IPS-18c (cell line): ENCODE data around the gene PHPT1.
A peak's percentile ranks its signal among the peaks of the same experiment; 100 is the strongest.
"Not testable (repeated sequence)": the region's sequence is repeated elsewhere in the genome, so short reads cannot be mapped to it uniquely, and the experiment has no call there.

Experiments used
- H3K4me3 ChIP-seq: 2 replicates; pipeline ENCODE4 v1.7.0; 2013; ENCODE audit warnings: low read depth, mild to moderate bottlenecking, low read length, moderate library complexity; ENCODE audit not compliant: insufficient read depth
- H3K9me3 ChIP-seq: one replicate; pipeline ENCODE4 v1.6.1; 2013; ENCODE audit warnings: mild to moderate bottlenecking, low read length, moderate library complexity; ENCODE audit not compliant: control insufficient read depth, insufficient read depth

The PHPT1 gene

GRCh38 chr9:136865041-136865767 is 16.0 kb downstream of the PHPT1 start:
- Histone ChIP-seq H3K9me3 (peaks cover 3% of the 10 kb centered on the region), H3K4me3 (peak overlapping the region; percentile 77)

DNA sequence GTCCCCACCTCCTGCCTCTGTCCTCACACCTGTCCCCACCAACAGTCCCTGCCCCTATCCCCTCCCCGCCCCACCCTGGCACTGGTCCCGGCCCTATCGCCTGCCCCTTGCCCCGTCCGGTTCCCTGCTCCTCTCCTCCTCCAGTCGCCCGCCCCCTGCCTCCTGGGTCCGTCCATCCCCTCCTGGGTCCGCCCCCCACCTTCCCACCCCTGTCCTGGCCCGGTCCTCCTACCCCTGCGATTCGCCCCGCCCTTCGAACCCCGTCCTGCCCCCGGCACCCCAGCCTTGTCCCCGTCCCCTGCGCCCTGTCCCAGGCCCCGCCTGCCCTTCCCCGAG is 16.5 kb downstream of the PHPT1 start:
- Histone ChIP-seq H3K9me3 (peaks cover 6% of the 10 kb centered on the region), H3K4me3 (peak overlapping the region; percentile 77)

DNA sequence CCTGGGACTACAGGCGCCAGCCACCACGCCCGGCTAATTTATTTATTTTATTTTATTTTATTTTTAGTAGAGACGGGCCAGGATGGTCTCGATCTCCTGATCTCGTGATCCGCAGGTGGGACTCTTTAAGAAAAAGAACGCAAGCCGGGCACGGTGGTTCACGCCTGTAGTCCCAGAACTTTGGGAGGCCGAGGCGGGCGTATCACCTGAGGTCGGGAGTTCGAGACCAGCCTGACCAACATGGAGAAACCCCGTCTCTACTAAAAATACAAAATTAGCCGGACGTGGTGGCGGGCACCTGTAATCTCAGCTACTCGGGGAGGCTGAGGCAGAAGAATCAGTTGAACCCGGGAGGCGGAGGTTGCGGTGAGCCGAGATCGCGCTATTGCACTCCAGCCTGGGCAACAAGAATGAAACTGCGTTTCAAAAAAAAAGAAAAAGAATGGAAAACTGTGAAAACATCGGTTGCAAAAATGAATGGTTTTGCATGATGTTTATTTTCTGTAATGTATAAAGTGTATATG is 17.8 kb downstream of the PHPT1 start:
- H3K9me3 ChIP-seq, H3K4me3 ChIP-seq: not testable (repeated sequence)

DNA sequence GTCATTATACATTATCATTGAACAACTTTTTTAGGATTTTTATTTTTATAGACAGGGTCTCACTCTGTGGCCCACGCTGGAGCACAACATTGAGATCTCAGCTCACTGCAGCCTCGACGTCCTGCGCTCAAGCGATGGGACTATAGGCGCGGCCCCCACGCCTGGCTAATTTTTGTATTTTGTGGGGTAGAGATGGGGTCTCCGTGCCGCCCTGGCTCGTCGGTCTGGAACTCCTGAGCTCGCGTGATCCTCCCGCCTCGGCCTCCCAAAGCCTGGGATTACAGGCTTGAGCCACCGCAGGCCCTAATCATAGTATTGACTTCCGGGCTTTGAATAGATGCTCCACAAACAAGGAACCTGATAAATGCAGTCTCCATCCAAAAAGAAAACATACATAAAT is 18.3 kb downstream of the PHPT1 start:
- H3K9me3 ChIP-seq: peaks cover 13% of the 10 kb centered on the region
- H3K4me3 ChIP-seq: no peak overlapping the region

GRCh38 chr9:136867917-136868316 is 18.7 kb downstream of the PHPT1 start:
- Histone ChIP-seq H3K4me3 (no peak overlapping the region), H3K9me3 (peaks cover 16% of the 10 kb centered on the region)

DNA sequence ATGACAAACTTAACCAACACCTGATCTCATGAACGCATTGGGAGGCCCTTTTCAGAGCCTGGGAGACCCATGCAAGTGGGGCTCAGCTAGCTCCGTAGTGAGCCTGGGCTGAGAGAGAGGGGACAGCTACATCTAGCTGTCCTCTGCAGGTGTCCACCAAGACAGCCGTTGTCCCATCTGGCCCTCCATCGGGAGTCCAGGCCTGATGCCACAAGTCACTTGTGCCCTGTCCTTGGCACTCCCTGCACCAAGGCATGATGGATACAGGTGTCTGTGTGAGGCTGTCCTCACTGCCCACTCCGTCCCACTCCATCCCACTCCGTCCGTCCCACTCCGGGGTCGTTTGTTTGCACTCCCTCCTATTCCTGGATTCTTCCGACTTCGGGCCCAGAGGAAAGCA is 19.4 kb downstream of the PHPT1 start:
- Histone ChIP-seq H3K9me3 (peaks cover 16% of the 10 kb centered on the region), H3K4me3 (no peak overlapping the region)

GRCh38 chr9:136869611-136870010 is 20.4 kb downstream of the PHPT1 start:
- H3K4me3 ChIP-seq: not testable (repeated sequence)
- H3K9me3 ChIP-seq: peaks cover 18% of the 10 kb centered on the region

DNA sequence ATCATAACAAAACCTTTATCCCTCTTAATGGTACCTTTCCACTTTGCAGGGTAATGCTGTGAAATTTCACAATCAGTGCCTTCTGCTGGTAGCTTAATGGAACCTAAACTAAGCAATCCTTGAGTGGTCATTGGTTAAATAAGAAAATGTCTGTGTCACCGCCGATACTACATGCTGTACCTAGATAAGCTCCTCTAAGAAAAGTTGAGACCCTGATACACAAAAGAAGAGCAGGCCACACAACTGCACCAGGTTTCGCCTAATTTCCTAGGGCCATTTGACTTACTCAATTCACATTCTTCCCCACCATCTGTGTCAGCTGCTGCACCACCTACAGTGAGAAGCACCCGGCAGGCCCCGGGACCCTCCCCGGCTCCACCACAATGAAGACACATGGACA is 25.9 kb downstream of the PHPT1 start:
- Histone ChIP-seq H3K4me3 (no peak overlapping the region), H3K9me3 (peaks cover 17% of the 10 kb centered on the region)

- Histone ChIP-seq H3K4me3 (no peak overlapping the region), H3K9me3 (peaks cover 14% of the 10 kb centered on the region)
These were observed 27.3 kb downstream of the PHPT1 start for GRCh38 chr9:136876476-136876875.

DNA sequence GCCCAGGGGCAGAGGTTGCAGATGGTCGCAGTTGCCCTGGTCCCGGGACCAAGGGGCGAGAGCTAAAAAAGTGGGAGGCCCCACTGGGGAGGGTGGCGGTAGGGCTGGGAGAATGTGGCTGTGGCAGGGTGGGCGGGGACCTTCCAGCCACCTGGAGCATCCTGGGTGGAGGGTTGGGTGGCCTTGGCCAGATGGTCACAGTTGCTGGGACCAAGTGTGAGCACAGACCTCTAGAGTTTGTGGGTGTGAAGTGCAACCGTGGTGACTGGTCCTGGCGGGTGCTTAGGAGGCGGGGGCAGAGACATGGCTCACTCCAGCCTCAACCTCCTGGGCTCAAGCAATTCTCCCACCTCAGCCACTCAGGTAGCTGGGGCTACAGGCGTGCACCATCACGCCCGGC is 31.4 kb downstream of the PHPT1 start:
- Histone ChIP-seq H3K9me3 (peaks cover 2% of the 10 kb centered on the region), H3K4me3 (no peak overlapping the region)

DNA sequence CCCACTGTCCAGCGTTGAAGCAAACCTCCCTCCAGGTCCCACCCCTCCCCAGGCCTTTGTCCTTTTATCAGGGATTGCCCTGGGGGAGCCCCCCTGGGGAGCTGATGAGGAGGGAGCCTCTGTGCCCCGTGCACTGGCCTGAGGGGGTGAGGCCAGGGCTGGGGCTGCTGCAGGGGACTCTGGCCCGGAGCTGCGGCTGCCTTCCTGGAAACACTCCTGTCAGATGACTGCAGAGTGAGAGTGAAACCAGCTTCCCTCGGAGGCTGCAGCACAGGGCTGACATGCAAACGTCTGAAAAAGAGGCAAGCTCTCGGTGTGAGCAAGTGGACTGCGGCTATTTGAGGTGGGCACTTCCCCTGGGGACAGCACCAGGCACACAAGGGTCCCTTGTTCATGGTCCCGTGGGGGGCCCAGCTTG is 32.5 kb downstream of the PHPT1 start:
- H3K9me3 ChIP-seq: peaks cover 2% of the 10 kb centered on the region

DNA sequence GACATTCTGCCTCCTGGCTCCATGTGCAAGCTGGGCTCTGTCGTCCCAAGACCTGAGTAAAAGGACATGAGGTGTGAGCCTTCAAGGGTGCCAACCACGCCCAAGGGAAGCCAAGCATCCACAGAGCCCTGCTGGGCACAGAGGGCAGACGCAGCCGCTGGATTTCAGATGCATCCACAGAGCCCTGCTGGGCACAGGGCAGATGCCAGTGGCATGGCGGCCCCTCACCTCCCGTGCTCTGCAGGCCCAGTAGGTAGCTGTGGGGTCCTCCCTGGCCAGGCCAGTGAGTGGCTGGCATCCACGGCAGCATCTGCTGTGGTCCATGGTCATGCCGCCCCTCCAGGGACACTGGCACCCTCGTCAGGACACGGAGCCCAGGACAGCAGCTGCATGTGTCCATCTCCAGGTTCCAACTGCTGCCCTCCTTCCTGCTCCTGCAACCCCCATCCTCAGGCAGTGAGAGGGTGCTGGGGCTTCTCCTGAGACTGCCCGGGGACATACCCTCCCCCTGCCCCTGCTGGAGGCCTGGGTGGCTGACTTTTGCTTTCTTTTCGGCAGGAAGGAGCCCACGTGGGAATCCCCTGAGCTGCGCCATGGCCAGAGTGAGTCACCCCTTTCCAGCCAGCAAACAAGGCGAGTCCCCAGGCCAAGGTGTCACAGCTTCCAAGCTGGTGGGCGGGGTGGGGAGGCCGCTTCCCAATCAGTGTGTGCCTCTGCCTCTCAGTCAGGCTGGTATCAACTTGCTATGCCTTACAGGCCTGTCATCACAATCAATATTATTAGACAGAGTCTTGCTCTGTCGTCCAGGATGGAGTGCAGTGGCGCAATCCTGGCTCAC is 33.1 kb downstream of the PHPT1 start:
- Histone ChIP-seq H3K4me3 (no peak overlapping the region), H3K9me3 (peaks cover 3% of the 10 kb centered on the region)

More for the DNA sequence above, 32.5 kb downstream of the PHPT1 start:
- no peak overlapping the region for H3K4me3 ChIP-seq

GRCh38 chr9:136882947-136883283 is 33.7 kb downstream of the PHPT1 start:
- H3K9me3 ChIP-seq, H3K4me3 ChIP-seq: not testable (repeated sequence)

DNA sequence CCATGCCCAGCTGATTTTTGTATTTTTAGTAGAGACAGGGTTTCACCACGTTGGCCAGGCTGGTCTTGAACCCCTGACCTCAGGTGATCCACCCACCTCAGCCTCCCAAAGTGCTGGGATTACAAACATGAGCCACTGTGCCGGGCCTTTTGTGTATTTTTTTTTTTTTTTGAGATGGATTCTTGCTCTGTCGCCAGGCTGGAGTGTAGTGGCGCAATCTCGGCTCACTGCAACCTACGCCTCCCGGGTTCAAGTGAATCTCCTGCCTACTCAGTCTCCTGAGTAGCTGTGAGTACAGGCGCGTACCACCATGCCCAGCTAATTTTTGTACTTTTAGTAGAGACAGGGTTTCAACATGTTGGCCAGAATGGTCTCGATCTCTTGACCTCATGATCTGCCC is 34.5 kb downstream of the PHPT1 start:
- not testable (repeated sequence) for H3K4me3 ChIP-seq

DNA sequence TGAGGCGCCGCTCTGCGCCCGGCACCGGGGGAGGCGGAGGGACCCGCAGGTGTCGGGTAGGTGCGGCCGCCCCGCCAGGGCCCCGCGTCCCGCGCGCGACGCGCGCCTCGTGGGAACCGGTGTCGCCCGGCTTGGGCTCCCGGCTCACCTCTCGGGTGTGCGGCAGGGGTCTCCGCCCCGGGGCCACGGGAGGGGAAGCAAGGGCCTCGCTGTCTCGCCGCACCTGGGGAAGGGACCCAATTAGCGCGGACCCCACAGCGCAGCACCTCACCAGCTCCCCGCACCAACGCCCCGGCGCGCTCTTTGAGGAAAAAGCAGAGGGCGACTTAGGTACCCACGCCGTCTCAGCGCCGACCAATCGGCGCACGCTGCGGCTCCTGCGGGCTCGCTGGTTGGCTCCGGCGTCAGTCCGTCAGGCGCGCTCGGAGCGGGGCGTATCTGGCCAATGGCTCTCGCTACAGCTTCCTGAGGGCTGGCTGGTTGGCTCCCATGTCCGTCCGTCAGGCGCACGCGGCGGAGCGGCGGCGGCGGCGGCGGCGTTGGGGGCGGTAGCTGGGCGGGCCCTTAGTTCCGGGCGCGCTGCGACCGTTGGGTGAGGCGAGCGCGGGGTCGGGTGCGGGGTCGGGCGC is 36.9 kb downstream of the PHPT1 start, which contains the start of gene TRAF2:
Gene TRAF2, plus strand, starts transcription at position 567 of the 629 bp plus-strand sequence. CDS start 12,225 bp downstream, outside the sequence.
- H3K9me3 ChIP-seq: peaks cover 3% of the 10 kb centered on the region

More for the DNA sequence above, 34.5 kb downstream of the PHPT1 start:
- H3K9me3 ChIP-seq: not testable (repeated sequence)

DNA sequence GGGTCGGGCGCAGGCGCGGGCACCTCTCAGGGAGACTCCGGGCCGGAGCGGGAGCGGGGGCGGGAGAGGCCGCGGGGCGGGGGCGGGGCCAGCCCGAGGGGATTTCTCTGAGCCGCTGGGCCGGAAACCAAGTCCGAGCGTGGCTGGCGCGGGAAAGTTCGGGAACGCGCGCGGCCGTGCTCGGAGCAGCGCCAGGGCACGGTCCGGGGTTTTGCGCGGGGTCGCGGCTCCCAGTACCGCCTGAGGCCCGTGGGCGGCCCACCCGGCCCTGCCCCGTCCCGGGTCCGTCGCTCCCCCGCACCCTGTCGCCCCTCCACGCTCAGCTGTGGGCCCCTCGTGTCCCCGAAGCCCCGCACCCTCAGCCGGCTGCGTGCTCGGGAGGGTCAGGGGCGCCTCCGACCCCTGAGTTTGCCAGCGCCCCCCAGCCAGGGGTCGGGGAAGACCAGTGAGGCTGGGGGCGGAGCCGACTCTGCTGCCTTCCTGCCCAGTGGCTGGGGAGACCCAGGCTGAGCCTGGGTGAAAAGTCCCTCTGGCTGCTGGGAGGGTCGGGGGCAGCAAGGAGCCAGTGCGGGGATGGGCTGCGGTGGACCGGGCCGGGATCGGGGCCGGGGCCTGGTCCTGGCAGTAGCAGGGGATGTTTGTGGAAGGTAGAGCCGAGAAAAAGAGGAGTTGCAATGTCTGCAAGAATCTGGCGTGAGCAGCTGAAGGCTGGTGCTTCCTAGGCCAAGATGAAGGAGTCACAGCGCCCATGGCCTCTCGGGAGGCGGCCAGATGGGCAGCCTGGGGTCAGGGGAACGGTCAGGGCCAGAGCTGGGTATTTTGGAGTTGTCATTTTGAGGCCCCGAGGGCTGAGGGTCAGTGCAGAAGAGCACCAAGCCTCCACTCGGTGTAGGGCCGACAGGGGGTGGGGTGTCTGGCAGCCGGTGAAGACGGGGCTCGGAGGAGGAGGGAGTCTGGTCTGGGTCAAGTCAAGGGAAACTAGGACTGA is 37.7 kb downstream of the PHPT1 start:
- Histone ChIP-seq H3K9me3 (peaks cover 3% of the 10 kb centered on the region), H3K4me3 (peak overlapping the region; percentile 77)

More for the DNA sequence above, 36.9 kb downstream of the PHPT1 start, which contains the start of gene TRAF2:
- H3K4me3 ChIP-seq: peak within 1 kb of the TSS; percentile 91

- peaks cover 3% of the 10 kb centered on the region for H3K9me3 ChIP-seq
- no peak overlapping the region for H3K4me3 ChIP-seq
These were observed 39.2 kb downstream of the PHPT1 start for GRCh38 chr9:136888454-136888853.
